ENCODE measurements around the gene GPR173.

The GPR173 gene

DNA sequence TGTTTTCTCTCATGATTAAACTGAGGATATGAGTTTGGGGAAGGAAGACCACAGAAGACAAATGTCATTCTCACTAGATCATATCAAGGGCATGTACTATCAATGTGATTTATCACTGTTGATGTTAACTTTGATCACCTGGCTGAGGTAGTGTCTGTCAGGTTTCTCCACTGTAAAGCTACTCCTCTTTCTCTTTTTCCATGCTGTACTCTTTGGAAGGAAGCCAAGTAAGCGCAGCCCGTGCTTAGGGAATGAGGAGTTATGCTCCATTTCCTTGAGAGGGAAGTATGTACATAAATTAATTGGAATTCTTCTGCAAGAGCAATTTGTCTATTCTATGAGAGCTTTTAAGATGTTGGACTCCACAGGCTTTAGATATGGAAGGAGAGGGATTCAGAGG is 41.3 kb downstream of the GPR173 start:
- no peak for DNase-seq (ENCODE audit: low read depth)

DNA sequence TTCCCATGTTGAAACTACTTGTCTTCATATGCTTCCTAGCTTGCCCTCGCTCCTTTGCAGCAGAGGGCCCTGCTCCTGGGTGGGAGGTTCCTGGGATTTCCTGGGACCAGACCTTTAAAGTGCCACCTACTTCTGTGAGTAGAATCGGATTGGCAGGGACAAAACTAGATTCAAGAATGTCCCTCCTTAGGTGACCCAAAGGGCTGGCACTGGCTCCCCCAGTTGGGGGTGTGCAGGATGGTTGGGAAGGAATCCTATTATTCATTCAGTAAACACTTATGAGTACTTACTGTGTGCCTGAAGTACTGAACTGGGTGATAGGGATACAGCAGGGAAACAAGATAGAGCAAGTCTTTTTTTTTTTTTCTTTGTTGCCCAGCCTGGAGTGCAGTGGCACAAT is 42.8 kb downstream of the GPR173 start:
- DNase-seq (ENCODE audit: low read depth), result no peak

DNA sequence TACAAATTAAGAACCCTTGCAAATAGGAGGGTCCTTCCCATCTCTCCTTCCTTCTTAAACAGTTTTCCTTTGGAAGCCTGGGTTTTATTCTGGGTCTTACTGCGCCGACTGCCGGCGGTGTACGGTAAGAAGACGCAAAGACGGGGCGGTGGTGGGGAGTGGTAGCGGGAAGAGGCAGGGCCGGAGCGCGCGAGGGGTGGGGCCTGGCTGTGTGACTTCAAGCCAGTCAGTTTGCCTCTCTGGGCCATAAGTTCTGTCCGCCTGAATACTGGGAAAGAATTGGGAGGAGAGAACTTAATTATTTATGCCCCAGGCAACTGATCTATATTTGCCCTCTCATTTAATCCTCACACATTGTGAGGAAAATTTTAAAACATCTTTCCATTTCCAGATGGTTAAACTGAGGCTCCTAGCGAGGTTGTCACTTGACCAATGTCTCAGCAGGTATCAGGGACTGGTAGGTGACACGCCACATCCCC is 44.6 kb downstream of the GPR173 start:
- peak; percentile 78 for DNase-seq (ENCODE audit: low read depth)

DNA sequence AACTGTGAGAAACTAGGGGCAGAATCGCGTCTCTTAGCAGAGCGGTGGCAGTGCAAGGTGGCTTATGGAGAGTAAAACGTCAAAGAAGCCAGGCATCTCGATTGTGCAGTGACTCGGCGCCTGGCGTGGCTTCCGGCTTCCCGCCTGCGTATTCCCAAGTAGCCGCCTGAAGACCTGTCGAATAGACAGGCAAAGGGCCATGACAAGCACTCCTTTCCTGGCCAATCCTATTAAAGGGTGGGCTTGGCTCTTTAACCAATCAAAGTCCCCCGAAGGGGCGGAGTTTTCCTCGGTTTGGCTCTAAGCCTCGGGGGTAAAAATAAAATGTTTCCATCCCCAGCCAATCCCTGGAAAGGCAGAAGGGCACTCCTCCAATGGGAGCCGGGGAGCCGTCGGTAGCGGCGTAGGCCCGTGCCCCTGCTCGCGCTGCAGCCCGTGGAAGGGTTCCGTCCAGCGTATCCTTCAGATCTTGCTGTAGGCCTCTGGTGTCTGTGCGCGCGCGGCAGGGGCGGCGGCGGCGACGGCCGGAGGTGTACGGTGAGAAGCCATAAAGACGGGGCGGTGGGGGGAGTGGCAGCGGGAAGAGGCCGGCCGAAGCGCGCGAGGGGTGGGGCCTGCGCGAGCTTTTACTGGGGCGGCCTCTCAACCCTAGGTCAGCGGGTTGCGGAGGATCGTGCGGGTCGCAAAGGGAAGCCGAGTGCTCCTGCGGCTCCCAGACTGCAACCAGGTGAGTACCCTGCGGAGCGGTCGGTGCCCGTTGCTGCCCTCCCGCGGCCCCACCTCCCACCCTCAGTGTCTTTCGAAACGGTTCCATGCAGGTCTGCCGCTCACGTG is 45.4 kb downstream of the GPR173 start, which contains the start of gene KANTR:
Gene KANTR, plus strand, starts transcription at position 395 of the 834 bp plus-strand sequence. CDS start 30,131 bp downstream, outside the sequence.
- peak; percentile 95 for DNase-seq (ENCODE audit: low read depth)

DNA sequence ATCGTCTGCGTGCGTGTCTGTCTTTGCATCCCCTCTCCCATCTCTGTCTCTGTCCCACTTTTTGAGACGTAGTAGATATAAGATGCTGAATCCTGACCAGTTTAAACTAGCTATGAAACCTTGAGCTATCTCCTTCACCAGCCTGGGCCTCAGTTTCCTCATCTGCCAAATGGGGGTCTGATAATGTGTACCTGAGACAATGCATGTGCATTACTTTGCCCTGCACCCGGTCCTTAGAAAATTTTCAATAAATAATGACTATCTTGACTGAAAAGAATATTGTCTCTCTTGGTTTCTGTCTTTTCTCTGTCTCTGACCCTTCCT is 46.0 kb downstream of the GPR173 start:
- DNase-seq (ENCODE audit: low read depth), result no peak

DNA sequence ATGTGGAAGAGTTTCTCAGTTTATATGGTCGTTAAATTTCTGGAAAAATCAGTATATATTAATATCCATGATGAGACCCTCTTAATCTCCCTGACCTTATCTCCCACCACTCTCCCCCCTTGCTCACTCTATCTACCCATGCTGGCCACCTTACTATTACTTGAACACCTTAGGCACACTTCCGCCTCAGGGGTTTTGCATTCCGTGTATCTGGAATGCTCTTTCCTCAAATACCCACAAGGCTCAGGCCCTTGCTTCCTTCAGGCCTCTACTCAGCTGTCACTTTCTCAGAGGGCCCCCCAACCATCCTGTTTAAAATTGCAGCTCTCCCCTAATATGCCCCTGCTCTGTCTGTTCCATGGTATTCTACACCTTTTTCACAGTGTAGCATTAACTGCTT is 47.2 kb downstream of the GPR173 start:
- no peak for DNase-seq (ENCODE audit: low read depth)

DNA sequence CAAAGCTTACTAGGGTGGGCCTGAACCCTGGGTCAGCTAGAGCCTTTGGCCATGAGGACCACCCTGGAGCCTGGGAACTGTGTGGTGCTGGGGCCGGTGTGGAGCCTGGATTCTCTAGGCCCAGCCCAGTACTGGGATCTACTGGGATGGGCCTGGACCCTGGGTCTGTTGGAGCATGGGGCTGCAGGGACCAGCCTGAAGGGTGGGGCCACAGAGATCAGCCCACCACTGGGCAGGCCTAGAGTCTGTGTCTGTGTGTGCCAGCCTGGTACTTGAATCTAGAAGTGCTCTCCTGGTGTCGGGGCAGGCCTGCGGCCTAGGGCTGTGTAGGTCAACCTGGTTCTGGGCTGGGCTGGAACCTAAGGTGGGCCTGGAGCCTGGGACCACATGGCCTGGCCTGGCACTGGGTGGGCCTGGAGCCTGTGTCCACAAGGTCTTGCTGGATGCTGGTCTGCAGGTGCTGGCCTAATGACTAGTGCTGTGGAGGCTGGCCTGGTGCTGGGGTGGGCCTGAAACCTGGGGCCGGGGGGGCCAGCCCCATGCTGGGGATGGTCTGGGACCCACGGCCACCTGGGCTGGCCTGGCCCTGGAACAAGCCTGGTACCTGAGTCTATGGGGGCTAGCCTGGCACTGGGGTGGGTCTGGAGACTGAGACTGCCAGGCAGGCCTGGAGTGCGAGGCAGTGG is 66.4 kb downstream of the GPR173 start:
- no peak for DNase-seq (ENCODE audit: low read depth)

DNA sequence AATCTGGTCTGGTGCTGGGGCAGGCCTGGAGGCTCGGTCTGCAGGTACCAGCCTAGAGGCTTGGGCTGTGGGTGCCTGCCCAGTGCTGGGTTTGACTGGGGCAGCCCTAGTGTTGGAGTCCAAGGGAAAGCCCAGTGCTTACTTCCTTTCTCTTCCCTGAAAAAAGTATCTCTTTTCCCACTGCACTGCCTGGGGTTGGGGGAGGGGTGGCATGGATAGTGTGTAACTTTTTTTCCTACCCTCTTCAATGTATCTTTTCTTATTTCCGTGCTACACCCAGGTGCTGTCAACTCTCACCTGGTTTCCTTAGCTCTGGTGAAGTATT is 66.9 kb downstream of the GPR173 start:
- no peak for DNase-seq (ENCODE audit: low read depth)

DNA sequence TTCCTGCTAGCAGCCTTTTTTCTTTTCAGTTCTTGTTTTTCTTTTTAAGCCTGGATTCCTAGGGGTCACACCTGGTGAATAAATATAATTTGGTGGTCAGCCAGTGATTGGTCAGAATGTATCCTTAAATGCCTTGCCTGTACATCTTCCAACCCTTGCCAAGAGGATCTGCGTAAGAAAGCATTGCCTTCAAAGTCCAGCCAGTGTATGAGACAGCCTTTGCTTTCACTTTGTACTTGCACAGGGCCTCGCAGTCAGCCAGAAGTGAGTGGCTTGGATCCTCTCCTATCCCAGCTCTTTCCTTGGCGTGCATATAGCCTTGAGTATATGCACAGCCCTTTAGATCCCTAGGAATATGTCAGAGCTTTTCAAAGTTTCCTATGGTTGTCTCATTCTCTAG is 67.5 kb downstream of the GPR173 start:
- DNase-seq (ENCODE audit: low read depth), result no peak

DNA sequence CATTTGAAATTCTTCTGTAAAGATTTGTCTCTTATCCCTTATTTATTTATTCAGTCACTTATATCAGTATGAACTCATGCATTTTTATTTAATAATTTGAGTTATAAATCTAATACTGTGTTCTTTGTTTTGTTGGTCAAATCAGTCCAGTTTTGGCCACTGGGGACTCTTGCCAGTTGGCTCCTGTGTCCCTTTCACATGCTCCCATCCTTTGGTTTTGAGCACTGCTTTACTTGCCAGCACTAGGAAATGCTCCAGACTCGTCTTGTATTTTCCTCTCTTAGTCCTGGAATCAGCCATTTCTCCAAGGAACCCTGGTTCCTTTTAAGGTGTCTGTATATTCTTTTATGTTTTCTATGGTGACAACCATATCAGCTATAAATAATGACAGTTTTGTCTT is 73.4 kb downstream of the GPR173 start:
- no peak for DNase-seq (ENCODE audit: low read depth)

DNA sequence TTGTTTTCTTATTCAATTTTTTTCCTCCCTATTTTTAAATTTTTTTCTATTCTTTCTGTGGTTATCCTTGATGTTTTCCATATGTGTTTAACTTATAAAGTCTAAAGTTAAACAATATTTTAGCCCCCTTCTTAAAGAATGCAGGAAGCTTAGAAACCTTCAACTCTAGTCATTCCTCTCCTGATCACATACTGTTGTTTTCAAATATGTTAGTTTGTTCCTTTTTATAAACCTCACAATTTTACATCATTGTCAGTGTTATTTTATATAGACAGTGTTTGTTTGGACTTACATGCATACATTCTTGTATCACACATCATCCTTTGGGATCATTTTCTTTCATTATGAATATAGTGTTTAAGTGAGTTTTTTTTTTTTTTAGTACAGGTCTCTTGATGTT is 76.9 kb downstream of the GPR173 start:
- no peak for DNase-seq (ENCODE audit: low read depth)

DNA sequence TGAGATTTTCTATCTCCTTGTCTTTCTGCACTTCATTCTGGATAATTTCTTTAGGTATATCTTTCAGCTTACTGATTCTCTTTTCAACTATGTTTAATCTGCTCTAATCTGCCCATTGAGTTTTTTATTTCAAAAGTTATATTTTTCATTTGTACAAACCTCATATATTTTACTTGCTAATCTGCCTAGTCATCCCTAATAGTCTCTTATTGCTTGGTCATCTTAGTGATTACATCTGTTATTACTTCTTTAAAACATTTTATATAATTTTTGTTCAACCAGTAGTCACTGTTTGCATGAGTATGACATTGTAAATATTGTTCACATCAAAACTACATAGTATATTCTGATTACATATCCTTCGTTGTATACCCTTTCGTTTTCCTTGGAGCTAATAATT is 77.8 kb downstream of the GPR173 start:
- no peak for DNase-seq (ENCODE audit: low read depth)

DNA sequence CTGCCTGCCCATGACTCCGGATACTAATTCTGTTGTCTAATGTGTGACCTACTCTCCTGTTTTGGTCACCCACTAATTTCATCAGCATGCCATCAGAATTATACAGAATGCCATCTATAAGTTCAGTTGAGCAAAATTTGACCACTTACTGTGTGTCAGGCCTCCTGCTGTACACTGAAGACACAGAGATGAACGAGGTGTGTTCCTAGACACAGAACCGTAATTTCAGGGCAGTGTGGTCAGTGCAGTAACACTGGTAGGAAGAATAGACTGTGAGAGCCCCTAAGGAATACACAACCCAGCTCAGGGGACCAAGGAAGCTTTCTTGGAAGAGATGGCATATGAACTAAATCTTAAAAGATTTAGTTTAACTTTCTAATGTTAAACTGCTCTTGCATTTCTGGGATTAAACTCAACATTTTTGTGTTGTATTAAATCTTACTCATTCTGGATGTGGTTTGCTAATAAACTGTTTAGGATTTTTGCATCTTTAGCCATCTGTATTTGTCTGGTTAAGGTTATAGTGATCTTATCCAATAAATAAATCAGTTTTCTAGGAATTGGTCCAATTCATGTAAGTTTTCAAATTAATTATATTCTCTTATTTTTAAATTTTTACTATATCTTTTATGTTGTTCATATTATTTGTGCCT is 79.6 kb downstream of the GPR173 start:
- peak; percentile 40 for DNase-seq (ENCODE audit: low read depth)
